ENCODE measurements around the gene ZNF608.

ZNF608 gene

GRCh38 chr5:124725040-124725434 is 21.4 kb downstream of the ZNF608 start:
- no peak for DNase-seq (ENCODE audit: low read depth)
- H3K4me3 ChIP-seq (ENCODE audit: low read depth, low read length) = no peak overlapping the region

GRCh38 chr5:124724357-124725039 is 21.9 kb downstream of the ZNF608 start:
- no peak for DNase-seq (ENCODE audit: low read depth)
- no peak overlapping the region for H3K4me3 ChIP-seq (ENCODE audit: low read depth, low read length)

- DNase-seq (ENCODE audit: low read depth) = no peak
- no peak overlapping the region for H3K4me3 ChIP-seq (ENCODE audit: low read depth, low read length)
These were observed 25.2 kb downstream of the ZNF608 start for GRCh38 chr5:124721229-124721735.

- no peak for DNase-seq (ENCODE audit: low read depth)
- no peak overlapping the region for H3K4me3 ChIP-seq (ENCODE audit: low read depth, low read length)
These were observed 25.8 kb downstream of the ZNF608 start for GRCh38 chr5:124720593-124720992.

- no peak overlapping the region for H3K4me3 ChIP-seq (ENCODE audit: low read depth, low read length)
- no peak for DNase-seq (ENCODE audit: low read depth)
These were observed 27.1 kb downstream of the ZNF608 start for GRCh38 chr5:124719113-124719967.

GRCh38 chr5:124718380-124718789 is 28.1 kb downstream of the ZNF608 start:
- no peak overlapping the region for H3K4me3 ChIP-seq (ENCODE audit: low read depth, low read length)
- DNase-seq (ENCODE audit: low read depth) = no peak

GRCh38 chr5:124716169-124716568 is 30.3 kb downstream of the ZNF608 start:
- no peak for DNase-seq (ENCODE audit: low read depth)
- H3K4me3 ChIP-seq (ENCODE audit: low read depth, low read length) = no peak overlapping the region

- no peak for DNase-seq (ENCODE audit: low read depth)
- no peak overlapping the region for H3K4me3 ChIP-seq (ENCODE audit: low read depth, low read length)
These were observed 31.5 kb downstream of the ZNF608 start for GRCh38 chr5:124714910-124715309.

- DNase-seq (ENCODE audit: low read depth) = no peak
These were observed 32.8 kb downstream of the ZNF608 start for GRCh38 chr5:124713595-124713994.

GRCh38 chr5:124712731-124713305 is 33.6 kb downstream of the ZNF608 start:
- DNase-seq (ENCODE audit: low read depth) = no peak
- no peak overlapping the region for H3K4me3 ChIP-seq (ENCODE audit: low read depth, low read length)

More at GRCh38 chr5:124713595-124713994, 32.8 kb downstream of the ZNF608 start:
- no peak overlapping the region for H3K4me3 ChIP-seq (ENCODE audit: low read depth, low read length)

- DNase-seq (ENCODE audit: low read depth) = no peak
- no peak overlapping the region for H3K4me3 ChIP-seq (ENCODE audit: low read depth, low read length)
These were observed 38.4 kb downstream of the ZNF608 start for GRCh38 chr5:124708086-124708485.

GRCh38 chr5:124707520-124707919 is 38.9 kb downstream of the ZNF608 start:
- H3K4me3 ChIP-seq (ENCODE audit: low read depth, low read length) = no peak overlapping the region
- no peak for DNase-seq (ENCODE audit: low read depth)

- DNase-seq (ENCODE audit: low read depth) = no peak
These were observed 39.6 kb downstream of the ZNF608 start for GRCh38 chr5:124706729-124707361.

GRCh38 chr5:124706051-124706450 is 40.4 kb downstream of the ZNF608 start:
- no peak for DNase-seq (ENCODE audit: low read depth)
- no peak overlapping the region for H3K4me3 ChIP-seq (ENCODE audit: low read depth, low read length)

More at GRCh38 chr5:124706729-124707361, 39.6 kb downstream of the ZNF608 start:
- H3K4me3 ChIP-seq (ENCODE audit: low read depth, low read length) = no peak overlapping the region

GRCh38 chr5:124705577-124705976 is 40.9 kb downstream of the ZNF608 start:
- no peak for DNase-seq (ENCODE audit: low read depth)
- H3K4me3 ChIP-seq (ENCODE audit: low read depth, low read length) = no peak overlapping the region

- no peak overlapping the region for H3K4me3 ChIP-seq (ENCODE audit: low read depth, low read length)
- no peak for DNase-seq (ENCODE audit: low read depth)
These were observed 41.7 kb downstream of the ZNF608 start for GRCh38 chr5:124704594-124705284.

- H3K4me3 ChIP-seq (ENCODE audit: low read depth, low read length) = no peak overlapping the region
- DNase-seq (ENCODE audit: low read depth) = no peak
These were observed 42.4 kb downstream of the ZNF608 start for GRCh38 chr5:124703995-124704394.

- DNase-seq (ENCODE audit: low read depth) = no peak
- H3K4me3 ChIP-seq (ENCODE audit: low read depth, low read length) = no peak overlapping the region
These were observed 43.9 kb downstream of the ZNF608 start for GRCh38 chr5:124702525-124702924.

GRCh38 chr5:124701873-124702425 is 44.5 kb downstream of the ZNF608 start:
- no peak for DNase-seq (ENCODE audit: low read depth)
- H3K4me3 ChIP-seq (ENCODE audit: low read depth, low read length) = no peak overlapping the region
